Panc1 (cell line): Measurements from ENCODE around the gene SLC16A12. TPM values are rescaled to one million over a fixed set of nuclear protein-coding genes. Genes with fewer than 3 reads are reported as not detected.
"Not testable (repeated sequence)": the region's sequence is repeated elsewhere in the genome, so short reads cannot be mapped to it uniquely, and the experiment has no call there.

Source experiments
- ATAC-seq: fragments of 200-7000 bp; cut with Tn5 transposase; 2 replicates; pipeline ENCODE4 v1.9.1; 2020; ENCODE audit warnings: mild to moderate bottlenecking, moderate library complexity
- BruUV-seq: library from RNA; stranded (reverse); fragments of 400-500 nt; replicated peaks from 2 replicates; lab custom pipeline; 2021; lab: Mats Ljungman, UMichigan
- CTCF ChIA-PET: fragments of 300-600 bp; sonication (Branson Sonifier 250); formaldehyde crosslinking; loops from one replicate; lab custom pipeline; 2022; ENCODE audit warnings: antibody characterized with exemption; lab: Charles Lee
- POLR2A ChIA-PET: fragments of 300-600 bp; sonication (Branson Sonifier 250); formaldehyde crosslinking; loops from one replicate; lab custom pipeline; 2022; ENCODE audit warnings: antibody characterized with exemption; lab: Charles Lee
- DNase-seq: peaks from one replicate; pipeline ENCODE4 v3.0.0-alpha.2; 2010; ENCODE audit warnings: low read depth, low spot score
- H3K27ac ChIP-seq: 2 replicates; pipeline ENCODE4 v1.5.1; 2011; ENCODE audit warnings: mild to moderate bottlenecking, low read length, inconsistent platforms
- H3K27me3 ChIP-seq: fragments of 200-500 bp; sonication (Bioruptor generic); 2 replicates; pipeline ENCODE4 v1.6.0; 2014; ENCODE audit warnings: low read length, inconsistent platforms; ENCODE audit not compliant: control insufficient read depth, insufficient read depth
- H3K36me3 ChIP-seq: fragments of 200-500 bp; sonication (Bioruptor generic); 2 replicates; pipeline ENCODE4 v1.5.1; 2014; ENCODE audit warnings: inconsistent platforms, mild to moderate bottlenecking, low read length, moderate library complexity; ENCODE audit not compliant: control insufficient read depth, insufficient read depth
- H3K4me1 ChIP-seq: 2 replicates; pipeline ENCODE4 v1.5.1; 2011; ENCODE audit warnings: inconsistent platforms, mild to moderate bottlenecking, low read length, moderate library complexity; ENCODE audit not compliant: control insufficient read depth, insufficient read depth
- H3K4me3 ChIP-seq, 2 experiments: 2 replicates each; pipeline ENCODE4 v1.5.1; 2011 to 2012; ENCODE audit warnings: low read depth in 2 of 2, low read length in 2 of 2, mild to moderate bottlenecking in 2 of 2, inconsistent platforms in 1 of 2, moderate library complexity in 1 of 2
- H3K9me3 ChIP-seq: fragments of 200-500 bp; sonication (Bioruptor generic); 2 replicates; pipeline ENCODE4 v1.5.1; 2014; ENCODE audit warnings: low read depth, mild to moderate bottlenecking, inconsistent platforms, low read length, moderate library complexity; ENCODE audit not compliant: control insufficient read depth, insufficient read depth
- POLR2AphosphoS5 ChIP-seq: IDR thresholded peaks from 2 replicates; pipeline ENCODE4 v1.6.1; 2012; ENCODE audit warnings: mild to moderate bottlenecking, low read depth, low read length, moderate library complexity
- SIN3A ChIP-seq: IDR thresholded peaks from 2 replicates; pipeline ENCODE4 v1.6.1; 2012; ENCODE audit warnings: low read depth, mild to moderate bottlenecking, low read length, moderate library complexity, borderline replicate concordance; ENCODE audit not compliant: insufficient read depth
- TCF7L2 ChIP-seq: IDR thresholded peaks from 2 replicates; pipeline ENCODE4 v1.6.1; 2011; ENCODE audit warnings: mild to moderate bottlenecking, low read depth, low read length, inconsistent platforms
- in situ Hi-C: cut with HindIII; loops from 2 replicates; pipeline ENCODE4 v1.10.0; 2016; ENCODE audit warnings: low sequenced_read_pairs, low pct_unique_long_range_greater_than_20kb
- intact Hi-C: fragments of 100-400 bp; cut with micrococcal nuclease; formaldehyde crosslinking; loops from one replicate; pipeline ENCODE4 v1.10.0; 2022; ENCODE audit not compliant: unreplicated experiment
- total RNA-seq: library from RNA; stranded (reverse); gene quantifications from one replicate; pipeline ENCODE4 v1.2.1, GENCODE V29; 2021; ENCODE audit not compliant: unreplicated experiment
- TF ChIP-seq, protein P1 (sequence below): fragments of 450-650 bp; IDR thresholded peaks from 2 replicates; pipeline ENCODE4 v1.5.1; 2017; ENCODE audit warnings: mild to moderate bottlenecking
- TF ChIP-seq, protein P2 (sequence below), 2 experiments: IDR thresholded peaks; 2 replicates each; pipeline ENCODE4 v1.6.1; 2011 to 2012; ENCODE audit warnings: low read depth in 2 of 2, control low read depth in 1 of 2, low read length in 1 of 2, mild to moderate bottlenecking in 1 of 2, moderate library complexity in 1 of 2; ENCODE audit not compliant: insufficient read depth in 1 of 2

SLC16A12 gene
- total RNA-seq, 1 experiment from 2014 or later: not detected

DNA sequence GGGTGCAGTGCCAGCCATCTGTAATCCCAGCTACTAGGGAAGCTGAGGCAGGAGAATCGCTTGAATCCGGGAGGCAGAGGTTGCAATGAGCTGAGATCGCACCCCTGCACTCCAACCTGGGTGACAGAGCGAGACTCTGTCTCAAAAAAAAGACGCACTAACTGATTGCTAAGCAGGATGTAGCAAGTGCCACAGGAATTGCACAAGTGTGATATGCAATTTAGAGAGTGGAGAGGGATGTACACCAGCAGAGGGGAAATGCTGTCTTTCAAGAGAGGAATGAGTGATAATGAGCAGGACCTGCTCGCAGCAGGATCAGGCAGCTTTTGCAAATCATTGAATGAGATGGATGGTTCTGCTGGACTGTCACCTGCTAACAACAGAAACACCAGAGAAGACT lies 13.3 kb upstream of the SLC16A12 start:
- ATAC-seq (no peak), DNase-seq (no peak)
- CTCF ChIA-PET: no interaction called here

DNA sequence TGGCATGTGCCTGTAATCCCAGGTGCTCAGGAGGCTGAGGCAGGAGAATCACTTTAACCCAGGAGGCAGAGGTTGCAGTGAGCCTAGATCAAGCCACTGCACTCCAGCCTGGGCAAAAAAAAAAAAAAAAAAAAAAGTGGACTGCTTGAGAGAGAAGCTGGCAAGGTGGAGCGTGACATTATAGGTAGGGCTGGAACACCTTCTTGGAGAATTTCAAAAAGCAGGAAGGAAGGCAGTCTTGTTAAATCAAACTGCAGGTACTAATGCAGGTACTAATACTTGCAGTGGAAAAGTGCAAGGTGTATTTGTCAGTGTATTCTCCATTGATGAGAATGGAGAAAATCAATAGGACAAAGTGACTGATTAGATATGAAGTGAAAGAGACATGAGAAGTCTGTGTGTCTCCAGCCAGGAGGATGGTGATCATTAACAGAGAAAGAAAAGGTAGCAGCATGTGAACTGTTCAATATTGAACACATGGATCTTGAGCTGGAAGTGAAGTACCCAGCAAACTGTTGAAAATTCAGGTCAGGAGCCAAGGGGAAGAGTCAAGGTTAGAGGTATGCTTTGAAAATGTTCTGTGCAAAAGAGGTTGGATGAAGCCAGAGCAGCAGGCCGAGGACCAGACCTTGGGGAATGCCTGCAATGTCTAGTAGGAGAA lies 12.6 kb upstream of the SLC16A12 start:
- Histone ChIP-seq H3K9me3 (no peaks in the 10 kb centered on the region), H3K4me3 (no peak overlapping the region), H3K36me3 (no peaks in the 10 kb centered on the region), H3K27ac (no peak overlapping the region), H3K27me3 (no peaks in the 10 kb centered on the region; the same call in 1 of the 2 replicates), H3K4me1 (no peaks in the 10 kb centered on the region)
- TF ChIP-seq TCF7L2: no peak
- no peak for TF ChIP-seq POLR2AphosphoS5
- TF ChIP-seq, protein P1, sequence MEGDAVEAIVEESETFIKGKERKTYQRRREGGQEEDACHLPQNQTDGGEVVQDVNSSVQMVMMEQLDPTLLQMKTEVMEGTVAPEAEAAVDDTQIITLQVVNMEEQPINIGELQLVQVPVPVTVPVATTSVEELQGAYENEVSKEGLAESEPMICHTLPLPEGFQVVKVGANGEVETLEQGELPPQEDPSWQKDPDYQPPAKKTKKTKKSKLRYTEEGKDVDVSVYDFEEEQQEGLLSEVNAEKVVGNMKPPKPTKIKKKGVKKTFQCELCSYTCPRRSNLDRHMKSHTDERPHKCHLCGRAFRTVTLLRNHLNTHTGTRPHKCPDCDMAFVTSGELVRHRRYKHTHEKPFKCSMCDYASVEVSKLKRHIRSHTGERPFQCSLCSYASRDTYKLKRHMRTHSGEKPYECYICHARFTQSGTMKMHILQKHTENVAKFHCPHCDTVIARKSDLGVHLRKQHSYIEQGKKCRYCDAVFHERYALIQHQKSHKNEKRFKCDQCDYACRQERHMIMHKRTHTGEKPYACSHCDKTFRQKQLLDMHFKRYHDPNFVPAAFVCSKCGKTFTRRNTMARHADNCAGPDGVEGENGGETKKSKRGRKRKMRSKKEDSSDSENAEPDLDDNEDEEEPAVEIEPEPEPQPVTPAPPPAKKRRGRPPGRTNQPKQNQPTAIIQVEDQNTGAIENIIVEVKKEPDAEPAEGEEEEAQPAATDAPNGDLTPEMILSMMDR: no peak
- TF ChIP-seq, protein P2, sequence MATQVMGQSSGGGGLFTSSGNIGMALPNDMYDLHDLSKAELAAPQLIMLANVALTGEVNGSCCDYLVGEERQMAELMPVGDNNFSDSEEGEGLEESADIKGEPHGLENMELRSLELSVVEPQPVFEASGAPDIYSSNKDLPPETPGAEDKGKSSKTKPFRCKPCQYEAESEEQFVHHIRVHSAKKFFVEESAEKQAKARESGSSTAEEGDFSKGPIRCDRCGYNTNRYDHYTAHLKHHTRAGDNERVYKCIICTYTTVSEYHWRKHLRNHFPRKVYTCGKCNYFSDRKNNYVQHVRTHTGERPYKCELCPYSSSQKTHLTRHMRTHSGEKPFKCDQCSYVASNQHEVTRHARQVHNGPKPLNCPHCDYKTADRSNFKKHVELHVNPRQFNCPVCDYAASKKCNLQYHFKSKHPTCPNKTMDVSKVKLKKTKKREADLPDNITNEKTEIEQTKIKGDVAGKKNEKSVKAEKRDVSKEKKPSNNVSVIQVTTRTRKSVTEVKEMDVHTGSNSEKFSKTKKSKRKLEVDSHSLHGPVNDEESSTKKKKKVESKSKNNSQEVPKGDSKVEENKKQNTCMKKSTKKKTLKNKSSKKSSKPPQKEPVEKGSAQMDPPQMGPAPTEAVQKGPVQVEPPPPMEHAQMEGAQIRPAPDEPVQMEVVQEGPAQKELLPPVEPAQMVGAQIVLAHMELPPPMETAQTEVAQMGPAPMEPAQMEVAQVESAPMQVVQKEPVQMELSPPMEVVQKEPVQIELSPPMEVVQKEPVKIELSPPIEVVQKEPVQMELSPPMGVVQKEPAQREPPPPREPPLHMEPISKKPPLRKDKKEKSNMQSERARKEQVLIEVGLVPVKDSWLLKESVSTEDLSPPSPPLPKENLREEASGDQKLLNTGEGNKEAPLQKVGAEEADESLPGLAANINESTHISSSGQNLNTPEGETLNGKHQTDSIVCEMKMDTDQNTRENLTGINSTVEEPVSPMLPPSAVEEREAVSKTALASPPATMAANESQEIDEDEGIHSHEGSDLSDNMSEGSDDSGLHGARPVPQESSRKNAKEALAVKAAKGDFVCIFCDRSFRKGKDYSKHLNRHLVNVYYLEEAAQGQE (IDR thresholded peaks at IDR 0.05; ENCODE audit: insufficient read depth in 1 of 2, low read depth in 2 of 2, low read length in 1 of 2): no peak
- TF ChIP-seq SIN3A: no peak
- intact Hi-C loops (no loop called here), in situ Hi-C loops (no loop called here)
- CTCF ChIA-PET: interaction anchor here (0.6 kb wide), 1 partner anchor 15 kb away, joined by 3 read pairs; no protein-coding TSS in a partner anchor
- BruUV-seq: no TSS peak
- POLR2A ChIA-PET: no interaction called here
- ATAC-seq (no peak), DNase-seq (no peak)

More for the DNA sequence above, 13.3 kb upstream of the SLC16A12 start:
- Histone ChIP-seq H3K9me3 (no peaks in the 10 kb centered on the region), H3K27me3 (no peaks in the 10 kb centered on the region; the same call in 1 of the 2 replicates), H3K4me3 (no peak overlapping the region), H3K4me1 (no peaks in the 10 kb centered on the region), H3K27ac (no peak overlapping the region), H3K36me3 (no peaks in the 10 kb centered on the region)
- no TSS peak for BruUV-seq
- in situ Hi-C loops (no loop called here), intact Hi-C loops (no loop called here)
- POLR2A ChIA-PET: no interaction called here
- TF ChIP-seq TCF7L2 (no peak), SIN3A (no peak), POLR2AphosphoS5 (no peak)
- TF ChIP-seq, protein P1: no peak
- TF ChIP-seq, protein P2 (IDR thresholded peaks at IDR 0.05; ENCODE audit: insufficient read depth in 1 of 2, low read depth in 2 of 2, low read length in 1 of 2): no peak

DNA sequence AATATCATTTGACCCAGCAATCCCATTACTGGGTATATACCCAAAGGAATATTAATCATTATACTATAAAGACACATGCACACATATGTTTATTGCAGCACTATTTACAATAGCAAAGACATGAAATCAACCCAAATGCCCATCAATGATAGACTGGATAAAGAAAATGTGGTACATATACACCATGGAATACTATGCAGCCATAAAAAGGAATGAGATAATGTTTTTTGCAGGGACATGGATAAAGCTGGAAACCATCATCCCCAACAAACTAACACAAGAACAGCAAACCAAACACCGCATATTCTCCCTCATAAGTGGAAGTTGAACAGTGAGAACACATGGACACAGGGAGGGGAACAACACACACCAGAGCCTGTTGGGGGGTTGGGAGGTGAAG lies 11.3 kb upstream of the SLC16A12 start:
- DNase-seq, CTCF ChIA-PET, H3K4me1 ChIP-seq, H3K9me3 ChIP-seq, H3K4me3 ChIP-seq, H3K27ac ChIP-seq, ATAC-seq, in situ Hi-C loops, H3K27me3 ChIP-seq, intact Hi-C loops, POLR2A ChIA-PET, H3K36me3 ChIP-seq, BruUV-seq: not testable (repeated sequence)
